ENCODE data around the gene AFTPH.

GRCh38 chr2:64538764-64539433, 14.8 kb downstream of the AFTPH start:
- no peak for TF ChIP-seq CTCF (IDR thresholded peaks at IDR 0.05)
- no peak for TF ChIP-seq EZH2phosphoT487 (IDR thresholded peaks at IDR 0.05; ENCODE audit: borderline replicate concordance, low read depth)
- TF ChIP-seq RAD21 (IDR thresholded peaks at IDR 0.05; ENCODE audit: low read length): no peak
- no peak for TF ChIP-seq GABPA (IDR thresholded peaks at IDR 0.05; ENCODE audit: low read depth)
- no peak for TF ChIP-seq SIN3A (IDR thresholded peaks at IDR 0.05; ENCODE audit: borderline replicate concordance, low read depth, low read length)
- no peak for TF ChIP-seq USF1 (IDR thresholded peaks at IDR 0.05; ENCODE audit: borderline replicate concordance, low read depth)
- TF ChIP-seq MAX (IDR thresholded peaks at IDR 0.05; ENCODE audit: low read depth): no peak
